ENCODE data around the gene TAPT1. TPM values are rescaled to one million over a fixed set of nuclear protein-coding genes. Genes with fewer than 3 reads are reported as not detected.

Gene TAPT1
- total RNA-seq, 1 donor from 2014 or later: 31.8 TPM

- no peaks in the 10 kb centered on the region for H3K36me3 ChIP-seq (ENCODE audit: control insufficient read depth in 3 of 3, insufficient read depth in 3 of 3, low read length in 3 of 3)
- H3K27ac ChIP-seq (ENCODE audit: low read depth, low read length): no peak overlapping the region
- no peaks in the 10 kb centered on the region for H3K27me3 ChIP-seq (ENCODE audit: control insufficient read depth in 3 of 3, insufficient read depth in 3 of 3, low read length in 3 of 3)
- H3K9me3 ChIP-seq (ENCODE audit: control insufficient read depth in 3 of 3, low read length in 3 of 3): no peaks in the 10 kb centered on the region
- H3K9ac ChIP-seq (ENCODE audit: low read depth in 1 of 3, low read length in 3 of 3): no peak overlapping the region
- no peak overlapping the region for H3K4me3 ChIP-seq (ENCODE audit: low read length in 3 of 3)
- H3K4me1 ChIP-seq (ENCODE audit: control insufficient read depth in 3 of 3, insufficient read depth in 3 of 3, low read length in 3 of 3): no peaks in the 10 kb centered on the region
Measured at GRCh38 chr4:16248605-16249004, 22.3 kb upstream of the TAPT1 start.

GRCh38 chr4:16245241-16245640 is 19.0 kb upstream of the TAPT1 start:
- H3K27me3 ChIP-seq (ENCODE audit: control insufficient read depth in 3 of 3, insufficient read depth in 3 of 3, low read length in 3 of 3): no peaks in the 10 kb centered on the region
- H3K9me3 ChIP-seq (ENCODE audit: control insufficient read depth in 3 of 3, low read length in 3 of 3): no peaks in the 10 kb centered on the region

GRCh38 chr4:16243285-16243684 is 17.0 kb upstream of the TAPT1 start:
- Histone ChIP-seq H3K36me3 (ENCODE audit: control insufficient read depth in 3 of 3, insufficient read depth in 3 of 3, low read length in 3 of 3) (no peaks in the 10 kb centered on the region), H3K4me3 (ENCODE audit: low read length in 3 of 3) (no peak overlapping the region), H3K9ac (ENCODE audit: low read depth in 1 of 3, low read length in 3 of 3) (no peak overlapping the region), H3K27ac (ENCODE audit: low read depth, low read length) (no peak overlapping the region), H3K27me3 (ENCODE audit: control insufficient read depth in 3 of 3, insufficient read depth in 3 of 3, low read length in 3 of 3) (no peaks in the 10 kb centered on the region), H3K9me3 (ENCODE audit: control insufficient read depth in 3 of 3, low read length in 3 of 3) (no peaks in the 10 kb centered on the region), H3K4me1 (ENCODE audit: control insufficient read depth in 3 of 3, insufficient read depth in 3 of 3, low read length in 3 of 3) (no peaks in the 10 kb centered on the region)

More at GRCh38 chr4:16245241-16245640, 19.0 kb upstream of the TAPT1 start:
- H3K4me3 ChIP-seq (ENCODE audit: low read length in 3 of 3): no peak overlapping the region
- no peak overlapping the region for H3K27ac ChIP-seq (ENCODE audit: low read depth, low read length)
- H3K9ac ChIP-seq (ENCODE audit: low read depth in 1 of 3, low read length in 3 of 3): no peak overlapping the region
- no peaks in the 10 kb centered on the region for H3K4me1 ChIP-seq (ENCODE audit: control insufficient read depth in 3 of 3, insufficient read depth in 3 of 3, low read length in 3 of 3)
- no peaks in the 10 kb centered on the region for H3K36me3 ChIP-seq (ENCODE audit: control insufficient read depth in 3 of 3, insufficient read depth in 3 of 3, low read length in 3 of 3)

- H3K27ac ChIP-seq (ENCODE audit: low read depth, low read length): no peak overlapping the region
- H3K9ac ChIP-seq (ENCODE audit: low read depth in 1 of 3, low read length in 3 of 3): no peak overlapping the region
- no peaks in the 10 kb centered on the region for H3K4me1 ChIP-seq (ENCODE audit: control insufficient read depth in 3 of 3, insufficient read depth in 3 of 3, low read length in 3 of 3)
- no peaks in the 10 kb centered on the region for H3K9me3 ChIP-seq (ENCODE audit: control insufficient read depth in 3 of 3, low read length in 3 of 3)
- no peak overlapping the region for H3K4me3 ChIP-seq (ENCODE audit: low read length in 3 of 3)
- no peaks in the 10 kb centered on the region for H3K36me3 ChIP-seq (ENCODE audit: control insufficient read depth in 3 of 3, insufficient read depth in 3 of 3, low read length in 3 of 3)
- H3K27me3 ChIP-seq (ENCODE audit: control insufficient read depth in 3 of 3, insufficient read depth in 3 of 3, low read length in 3 of 3): no peaks in the 10 kb centered on the region
Measured at GRCh38 chr4:16240300-16240699, 14.0 kb upstream of the TAPT1 start.

- no peak overlapping the region for H3K4me3 ChIP-seq (ENCODE audit: low read length in 3 of 3)
Measured at GRCh38 chr4:16239086-16239485, 12.8 kb upstream of the TAPT1 start.

GRCh38 chr4:16238327-16238726 is 12.1 kb upstream of the TAPT1 start:
- Histone ChIP-seq H3K4me3 (ENCODE audit: low read length in 3 of 3) (no peak overlapping the region), H3K36me3 (ENCODE audit: control insufficient read depth in 3 of 3, insufficient read depth in 3 of 3, low read length in 3 of 3) (no peaks in the 10 kb centered on the region), H3K4me1 (ENCODE audit: control insufficient read depth in 3 of 3, insufficient read depth in 3 of 3, low read length in 3 of 3) (no peaks in the 10 kb centered on the region), H3K9ac (ENCODE audit: low read depth in 1 of 3, low read length in 3 of 3) (no peak overlapping the region), H3K27me3 (ENCODE audit: control insufficient read depth in 3 of 3, insufficient read depth in 3 of 3, low read length in 3 of 3) (no peaks in the 10 kb centered on the region), H3K9me3 (ENCODE audit: control insufficient read depth in 3 of 3, low read length in 3 of 3) (no peaks in the 10 kb centered on the region), H3K27ac (ENCODE audit: low read depth, low read length) (no peak overlapping the region)

More at GRCh38 chr4:16239086-16239485, 12.8 kb upstream of the TAPT1 start:
- Histone ChIP-seq H3K36me3 (ENCODE audit: control insufficient read depth in 3 of 3, insufficient read depth in 3 of 3, low read length in 3 of 3) (no peaks in the 10 kb centered on the region), H3K4me1 (ENCODE audit: control insufficient read depth in 3 of 3, insufficient read depth in 3 of 3, low read length in 3 of 3) (no peaks in the 10 kb centered on the region), H3K27ac (ENCODE audit: low read depth, low read length) (no peak overlapping the region), H3K9ac (ENCODE audit: low read depth in 1 of 3, low read length in 3 of 3) (no peak overlapping the region), H3K9me3 (ENCODE audit: control insufficient read depth in 3 of 3, low read length in 3 of 3) (no peaks in the 10 kb centered on the region), H3K27me3 (ENCODE audit: control insufficient read depth in 3 of 3, insufficient read depth in 3 of 3, low read length in 3 of 3) (no peaks in the 10 kb centered on the region)

GRCh38 chr4:16237715-16238114 is 11.4 kb upstream of the TAPT1 start:
- Histone ChIP-seq H3K36me3 (ENCODE audit: control insufficient read depth in 3 of 3, insufficient read depth in 3 of 3, low read length in 3 of 3) (no peaks in the 10 kb centered on the region), H3K27ac (ENCODE audit: low read depth, low read length) (no peak overlapping the region), H3K9ac (ENCODE audit: low read depth in 1 of 3, low read length in 3 of 3) (no peak overlapping the region), H3K27me3 (ENCODE audit: control insufficient read depth in 3 of 3, insufficient read depth in 3 of 3, low read length in 3 of 3) (no peaks in the 10 kb centered on the region), H3K4me1 (ENCODE audit: control insufficient read depth in 3 of 3, insufficient read depth in 3 of 3, low read length in 3 of 3) (no peaks in the 10 kb centered on the region), H3K4me3 (ENCODE audit: low read length in 3 of 3) (no peak overlapping the region), H3K9me3 (ENCODE audit: control insufficient read depth in 3 of 3, low read length in 3 of 3) (no peaks in the 10 kb centered on the region)

GRCh38 chr4:16236402-16237023 is 10.2 kb upstream of the TAPT1 start:
- Histone ChIP-seq H3K36me3 (ENCODE audit: control insufficient read depth in 3 of 3, insufficient read depth in 3 of 3, low read length in 3 of 3) (no peaks in the 10 kb centered on the region), H3K27ac (ENCODE audit: low read depth, low read length) (no peak overlapping the region), H3K4me3 (ENCODE audit: low read length in 3 of 3) (no peak overlapping the region), H3K4me1 (ENCODE audit: control insufficient read depth in 3 of 3, insufficient read depth in 3 of 3, low read length in 3 of 3) (no peaks in the 10 kb centered on the region), H3K9me3 (ENCODE audit: control insufficient read depth in 3 of 3, low read length in 3 of 3) (no peaks in the 10 kb centered on the region), H3K9ac (ENCODE audit: low read depth in 1 of 3, low read length in 3 of 3) (no peak overlapping the region), H3K27me3 (ENCODE audit: control insufficient read depth in 3 of 3, insufficient read depth in 3 of 3, low read length in 3 of 3) (no peaks in the 10 kb centered on the region)

GRCh38 chr4:16235209-16235608 is 8.9 kb upstream of the TAPT1 start:
- Histone ChIP-seq H3K27ac (ENCODE audit: low read depth, low read length) (no peak overlapping the region), H3K4me1 (ENCODE audit: control insufficient read depth in 3 of 3, insufficient read depth in 3 of 3, low read length in 3 of 3) (no peaks in the 10 kb centered on the region), H3K9me3 (ENCODE audit: control insufficient read depth in 3 of 3, low read length in 3 of 3) (no peaks in the 10 kb centered on the region), H3K27me3 (ENCODE audit: control insufficient read depth in 3 of 3, insufficient read depth in 3 of 3, low read length in 3 of 3) (no peaks in the 10 kb centered on the region), H3K36me3 (ENCODE audit: control insufficient read depth in 3 of 3, insufficient read depth in 3 of 3, low read length in 3 of 3) (no peaks in the 10 kb centered on the region), H3K4me3 (ENCODE audit: low read length in 3 of 3) (no peak overlapping the region), H3K9ac (ENCODE audit: low read depth in 1 of 3, low read length in 3 of 3) (no peak overlapping the region)

GRCh38 chr4:16233569-16234177 is 7.4 kb upstream of the TAPT1 start:
- Histone ChIP-seq H3K4me3 (ENCODE audit: low read length in 3 of 3) (no peak overlapping the region), H3K4me1 (ENCODE audit: control insufficient read depth in 3 of 3, insufficient read depth in 3 of 3, low read length in 3 of 3) (no peaks in the 10 kb centered on the region), H3K36me3 (ENCODE audit: control insufficient read depth in 3 of 3, insufficient read depth in 3 of 3, low read length in 3 of 3) (no peaks in the 10 kb centered on the region), H3K27ac (ENCODE audit: low read depth, low read length) (no peak overlapping the region), H3K9ac (ENCODE audit: low read depth in 1 of 3, low read length in 3 of 3) (no peak overlapping the region), H3K9me3 (ENCODE audit: control insufficient read depth in 3 of 3, low read length in 3 of 3) (no peaks in the 10 kb centered on the region), H3K27me3 (ENCODE audit: control insufficient read depth in 3 of 3, insufficient read depth in 3 of 3, low read length in 3 of 3) (no peaks in the 10 kb centered on the region)

All from skeletal muscle tissue (tissue), 4 donors.